ENCODE data around the gene RBM42. TPM values are rescaled to one million over a fixed set of nuclear protein-coding genes. Genes with fewer than 3 reads are reported as not detected.

RBM42 gene
- total and polyA plus RNA-seq, 9 of the 15 experiments (the other 6 are each of a cell fraction or from before 2014, with no cell fraction given), result 5.7 to 149 (median 32.4) TPM

DNA sequence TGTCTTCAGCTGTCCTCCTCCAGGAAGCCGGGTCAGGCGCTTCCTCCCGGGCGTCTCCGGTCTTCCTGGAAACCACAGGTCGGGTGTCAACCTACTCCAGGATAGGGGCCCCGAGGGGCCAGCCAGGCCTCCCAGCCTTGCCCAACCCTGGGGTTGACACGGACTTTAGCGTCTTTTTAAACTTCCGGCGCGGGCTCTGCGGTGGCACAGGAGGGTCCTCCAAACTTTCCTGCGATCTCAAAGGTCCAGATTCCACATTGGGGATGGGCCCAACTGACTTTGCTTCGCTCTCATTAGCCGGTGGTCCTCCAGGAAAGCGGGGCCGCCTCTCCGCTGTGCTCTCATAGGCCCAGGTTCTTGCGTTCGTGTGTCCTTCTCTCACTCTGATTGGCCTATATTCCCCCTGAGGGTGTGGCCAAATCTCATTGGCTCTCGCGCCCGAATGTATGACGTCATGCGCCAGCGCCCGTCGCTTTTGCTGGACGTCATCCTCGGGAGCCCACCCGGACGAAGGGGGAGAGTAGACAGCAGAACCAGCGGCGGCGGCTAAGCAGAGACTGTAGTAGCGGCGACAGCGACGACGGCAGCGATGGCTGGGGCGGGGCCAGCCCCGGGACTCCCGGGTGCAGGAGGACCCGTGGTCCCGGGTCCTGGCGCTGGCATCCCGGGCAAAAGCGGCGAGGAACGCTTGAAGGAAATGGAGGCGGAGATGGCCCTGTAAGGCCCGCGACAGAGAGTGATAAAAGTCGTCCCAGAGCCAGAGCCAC, at the start of gene RBM42 (continued):
- TF ChIP-seq, protein P1, sequence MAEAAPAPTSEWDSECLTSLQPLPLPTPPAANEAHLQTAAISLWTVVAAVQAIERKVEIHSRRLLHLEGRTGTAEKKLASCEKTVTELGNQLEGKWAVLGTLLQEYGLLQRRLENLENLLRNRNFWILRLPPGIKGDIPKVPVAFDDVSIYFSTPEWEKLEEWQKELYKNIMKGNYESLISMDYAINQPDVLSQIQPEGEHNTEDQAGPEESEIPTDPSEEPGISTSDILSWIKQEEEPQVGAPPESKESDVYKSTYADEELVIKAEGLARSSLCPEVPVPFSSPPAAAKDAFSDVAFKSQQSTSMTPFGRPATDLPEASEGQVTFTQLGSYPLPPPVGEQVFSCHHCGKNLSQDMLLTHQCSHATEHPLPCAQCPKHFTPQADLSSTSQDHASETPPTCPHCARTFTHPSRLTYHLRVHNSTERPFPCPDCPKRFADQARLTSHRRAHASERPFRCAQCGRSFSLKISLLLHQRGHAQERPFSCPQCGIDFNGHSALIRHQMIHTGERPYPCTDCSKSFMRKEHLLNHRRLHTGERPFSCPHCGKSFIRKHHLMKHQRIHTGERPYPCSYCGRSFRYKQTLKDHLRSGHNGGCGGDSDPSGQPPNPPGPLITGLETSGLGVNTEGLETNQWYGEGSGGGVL (CRISPR knock-in tag; IDR thresholded peaks at IDR 0.05), result no peak
- TF ChIP-seq ZNF146 (CRISPR knock-in tag; IDR thresholded peaks at IDR 0.05; ENCODE audit: unreplicated experiment) (no peak), ZNF282 (CRISPR knock-in tag; IDR thresholded peaks at IDR 0.05) (no peak), ZNF239 (CRISPR knock-in tag; IDR thresholded peaks at IDR 0.05) (no peak), ZNF512 (tag; IDR thresholded peaks at IDR 0.05) (no peak), HDAC6 (IDR thresholded peaks at IDR 0.05; ENCODE audit: low read depth, low read length) (no peak), SMARCE1 (IDR thresholded peaks at IDR 0.05) (no peak), RFX5 (IDR thresholded peaks at IDR 0.05; ENCODE audit: low read depth, low read length) (peak; percentile 84), KDM4B (IDR thresholded peaks at IDR 0.05; ENCODE audit: borderline replicate concordance in 2 of 2, low read depth in 1 of 2) (no peak), TEAD4 (IDR thresholded peaks at IDR 0.05; ENCODE audit: low read length) (no peak), TEAD4 (CRISPR knock-in tag; IDR thresholded peaks at IDR 0.05; ENCODE audit: borderline replicate concordance) (no peak), ZNF134 (CRISPR knock-in tag; conservative IDR thresholded peaks at IDR 0.05) (no peak), DIDO1 (tag; IDR thresholded peaks at IDR 0.05; ENCODE audit: low read depth) (peak; percentile 98), ZNF174 (CRISPR knock-in tag; IDR thresholded peaks at IDR 0.05) (no peak), CTBP1 (IDR thresholded peaks at IDR 0.05; ENCODE audit: borderline replicate concordance) (peak; percentile 38; the same call in 1 of the 2 replicates), GTF2F1 (IDR thresholded peaks at IDR 0.05; ENCODE audit: low read depth, low read length) (no peak), CSDE1 (IDR thresholded peaks at IDR 0.05) (peak in 1 of 2 experiments; percentile 99; a peak in 2 of 4 replicates), CEBPG (CRISPR knock-in tag; IDR thresholded peaks at IDR 0.05) (0 out of 2 replicates have a peak, but pooled peaks have one; percentile 37), CEBPG (tag; conservative IDR thresholded peaks at IDR 0.05 in 1 of 2, IDR thresholded peaks at IDR 0.05 in 1 of 2) (no peak), KLF6 (CRISPR knock-in tag; IDR thresholded peaks at IDR 0.05; ENCODE audit: borderline replicate concordance) (no peak), ARNT (IDR thresholded peaks at IDR 0.05) (no peak; a peak in 1 of 4 replicates), ZNF3 (CRISPR knock-in tag; IDR thresholded peaks at IDR 0.05) (no peak), HMG20A (CRISPR knock-in tag; conservative IDR thresholded peaks at IDR 0.05) (no peak)
- TF ChIP-seq, protein P2, sequence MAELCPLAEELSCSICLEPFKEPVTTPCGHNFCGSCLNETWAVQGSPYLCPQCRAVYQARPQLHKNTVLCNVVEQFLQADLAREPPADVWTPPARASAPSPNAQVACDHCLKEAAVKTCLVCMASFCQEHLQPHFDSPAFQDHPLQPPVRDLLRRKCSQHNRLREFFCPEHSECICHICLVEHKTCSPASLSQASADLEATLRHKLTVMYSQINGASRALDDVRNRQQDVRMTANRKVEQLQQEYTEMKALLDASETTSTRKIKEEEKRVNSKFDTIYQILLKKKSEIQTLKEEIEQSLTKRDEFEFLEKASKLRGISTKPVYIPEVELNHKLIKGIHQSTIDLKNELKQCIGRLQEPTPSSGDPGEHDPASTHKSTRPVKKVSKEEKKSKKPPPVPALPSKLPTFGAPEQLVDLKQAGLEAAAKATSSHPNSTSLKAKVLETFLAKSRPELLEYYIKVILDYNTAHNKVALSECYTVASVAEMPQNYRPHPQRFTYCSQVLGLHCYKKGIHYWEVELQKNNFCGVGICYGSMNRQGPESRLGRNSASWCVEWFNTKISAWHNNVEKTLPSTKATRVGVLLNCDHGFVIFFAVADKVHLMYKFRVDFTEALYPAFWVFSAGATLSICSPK (IDR thresholded peaks at IDR 0.05; ENCODE audit: borderline replicate concordance), result no peak

All from K562 (cell line).